ENCODE results near the gene ZNF281.

DNA sequence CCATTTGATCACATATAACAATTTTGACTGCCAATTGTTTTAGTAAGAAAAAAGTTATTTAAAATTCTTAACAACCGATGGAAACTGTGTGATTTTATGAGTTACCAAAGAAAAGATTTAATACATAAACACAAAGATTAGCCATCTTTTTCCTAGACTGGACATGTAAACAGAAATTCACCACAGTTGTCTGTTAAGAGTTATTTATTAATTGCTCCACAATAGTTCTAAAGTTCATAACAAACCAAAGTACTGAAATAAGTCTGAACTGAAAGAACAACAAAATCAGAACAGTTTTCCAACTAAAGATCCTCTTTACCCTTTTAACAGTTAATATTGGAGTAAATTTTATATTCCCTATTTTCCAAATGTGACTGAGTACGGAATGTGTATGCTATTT is 8.6 kb downstream of the ZNF281 start:
- TF ChIP-seq TAF1 (IDR thresholded peaks at IDR 0.05; ENCODE audit: borderline replicate concordance, low read depth, low read length) (no peak), POLR2A (IDR thresholded peaks at IDR 0.05; ENCODE audit: low read depth, low read length) (no peak)
